MV-4-11 (cell line): ENCODE data around the gene MLEC.
A peak's percentile ranks its signal among the peaks of the same experiment; 100 is the strongest.
"Not testable (repeated sequence)": the region's sequence is repeated elsewhere in the genome, so short reads cannot be mapped to it uniquely, and the experiment has no call there.

ENCODE experiments used
- DNase-seq: peaks from one replicate; lab custom pipeline; 2025; lab: John Stamatoyannopoulos, UW

The MLEC gene

DNA sequence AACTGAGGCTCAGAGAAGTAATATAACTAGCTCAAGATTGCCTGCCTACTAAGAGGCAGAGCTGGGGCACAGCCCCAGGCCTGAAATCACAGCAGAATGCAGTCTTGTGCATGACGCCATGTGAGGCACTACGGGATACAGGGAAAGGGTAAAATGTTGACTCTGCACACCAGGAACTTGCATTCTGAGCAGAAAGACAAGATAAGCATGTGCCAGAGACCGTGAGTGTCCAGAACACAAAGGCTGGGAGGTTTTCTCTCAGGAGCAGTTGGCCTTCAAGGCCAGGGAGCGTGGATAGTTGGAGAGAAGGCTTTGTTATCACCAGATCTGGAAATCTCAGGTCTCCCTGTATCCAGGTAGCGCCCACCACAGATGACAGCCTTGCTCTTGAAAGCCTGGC lies 23.2 kb upstream of the MLEC start:
- no peak for DNase-seq

GRCh38 chr12:120666571-120667390 lies 20.2 kb upstream of the MLEC start:
- no peak for DNase-seq

DNA sequence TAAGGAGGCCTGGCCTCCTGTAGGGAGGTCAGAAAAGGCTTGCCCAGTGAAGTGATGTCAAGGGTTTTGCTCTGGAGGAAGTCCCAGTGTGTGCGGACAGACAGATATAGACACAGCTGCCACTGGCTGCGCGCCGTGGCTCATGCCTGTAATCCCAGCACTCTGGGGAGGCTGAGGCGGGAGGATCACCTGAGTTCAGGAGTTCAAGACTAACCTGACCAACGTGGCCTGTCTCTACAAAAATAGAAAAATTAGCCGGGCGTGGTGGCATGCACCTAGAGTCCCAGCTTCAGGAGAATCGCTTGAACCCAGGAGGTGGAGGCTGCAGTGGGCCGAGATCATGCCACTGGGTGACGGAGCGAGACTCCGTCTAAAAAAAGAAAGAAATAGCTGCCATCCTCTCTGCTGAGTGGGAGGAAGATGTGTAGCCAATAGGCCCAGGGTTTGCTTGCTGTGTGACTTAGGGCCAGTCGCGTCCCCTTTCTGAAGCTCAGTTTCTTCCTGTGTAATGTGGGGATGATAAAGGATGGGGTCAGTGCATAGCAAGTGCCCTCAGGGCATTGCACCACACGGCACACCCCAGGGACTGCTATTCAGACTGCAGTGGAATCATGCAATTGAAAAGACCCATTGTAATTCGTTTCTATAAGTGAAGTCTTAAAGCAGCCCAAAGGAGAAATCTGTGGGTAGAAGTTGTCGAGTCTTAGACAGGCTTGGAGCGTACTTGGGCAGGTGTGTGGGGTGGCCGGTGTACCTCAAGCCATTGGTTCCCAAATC lies 18.7 kb upstream of the MLEC start:
- DNase-seq, result no peak

DNA sequence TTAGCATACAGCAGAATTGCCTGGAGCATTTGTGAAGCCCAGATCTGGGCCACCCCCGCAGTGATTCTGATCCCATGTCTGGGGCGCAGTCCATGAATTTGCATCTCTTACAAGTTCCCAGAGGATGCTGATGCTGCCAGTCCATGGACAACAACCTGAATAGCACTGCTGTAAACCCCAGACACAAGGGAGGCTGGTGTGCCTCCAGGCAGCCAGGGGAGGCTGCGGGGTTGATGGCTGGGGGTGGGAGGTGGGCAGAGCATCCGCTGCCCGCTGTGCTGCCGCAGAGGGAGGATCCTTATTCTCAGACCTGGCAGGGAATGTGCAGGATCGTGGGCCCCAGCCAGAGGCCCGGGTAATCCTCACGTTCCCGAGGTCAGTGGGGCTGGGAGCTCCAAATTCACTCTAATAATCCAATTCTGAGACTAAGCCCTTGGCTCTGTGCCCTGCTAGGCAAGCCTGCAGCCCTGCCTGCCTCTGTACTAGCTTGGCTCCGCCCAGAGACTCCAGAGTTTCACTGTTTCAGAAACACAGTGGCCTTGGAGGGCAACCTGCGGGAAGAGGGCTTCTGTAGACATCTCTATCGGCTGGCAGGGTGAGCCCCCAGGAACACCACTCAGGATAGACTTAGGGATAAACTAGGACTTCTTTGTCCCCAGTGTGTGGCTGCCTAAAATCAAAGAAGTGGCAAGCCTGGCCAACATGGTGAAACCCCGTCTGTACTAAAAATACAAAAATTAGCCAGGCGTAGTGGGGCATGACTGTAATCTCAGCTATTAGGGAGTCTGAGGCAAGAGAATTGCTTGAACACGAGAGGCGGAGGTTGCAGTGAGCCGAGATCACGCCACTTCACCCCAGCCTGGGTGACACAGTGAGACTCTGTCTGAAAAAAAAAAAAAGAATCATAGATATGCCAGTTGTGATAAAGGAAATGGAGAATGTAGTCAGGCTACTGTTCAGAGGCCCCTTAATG lies 17.8 kb upstream of the MLEC start:
- DNase-seq, result no peak

DNA sequence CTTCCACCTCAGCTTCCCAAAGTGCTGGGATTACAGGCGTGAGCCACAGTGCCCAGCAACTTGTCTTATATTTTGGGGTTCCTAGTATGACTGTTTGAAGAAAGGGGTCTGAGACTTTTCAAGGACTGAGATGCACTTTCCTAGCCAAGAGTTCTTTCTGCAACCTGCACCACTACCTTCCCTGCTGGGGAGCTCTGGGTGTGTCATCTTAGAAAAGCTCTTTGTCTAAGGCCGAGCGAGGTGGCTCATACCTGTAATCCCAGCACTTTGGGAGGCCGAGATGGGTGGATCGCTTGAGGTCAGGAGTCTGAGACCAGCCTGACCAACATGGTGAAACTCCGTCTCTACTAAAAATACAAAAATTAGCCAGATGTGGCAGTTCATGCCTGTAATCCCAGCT lies 16.7 kb upstream of the MLEC start:
- DNase-seq, result not testable (repeated sequence)

GRCh38 chr12:120670667-120671066 lies 16.3 kb upstream of the MLEC start:
- no peak for DNase-seq

- peak; percentile 89 for DNase-seq
These were observed 12.8 kb upstream of the MLEC start for GRCh38 chr12:120674097-120674636.

- peak; percentile 53 for DNase-seq
These were observed 9.0 kb upstream of the MLEC start for GRCh38 chr12:120677765-120678473.

DNA sequence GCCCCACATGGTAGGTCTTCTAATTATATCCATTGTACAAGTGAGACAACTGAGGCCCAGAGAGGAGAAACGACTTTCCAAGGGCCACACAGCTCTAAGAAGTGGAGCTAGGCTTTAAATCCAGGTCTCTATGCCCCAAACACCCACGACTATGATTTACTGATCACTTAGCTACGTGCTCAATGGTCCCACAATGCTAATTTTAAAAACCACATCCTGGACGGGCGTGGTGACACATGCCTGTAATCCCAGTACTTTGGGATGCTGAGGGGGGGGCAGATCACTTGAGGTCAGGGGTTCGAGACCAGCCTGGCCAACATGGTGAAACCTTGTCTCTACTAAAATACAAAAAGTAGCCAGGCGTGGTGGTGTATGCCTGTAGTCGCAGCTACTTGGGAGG lies 8.4 kb upstream of the MLEC start:
- DNase-seq, result peak; percentile 26

DNA sequence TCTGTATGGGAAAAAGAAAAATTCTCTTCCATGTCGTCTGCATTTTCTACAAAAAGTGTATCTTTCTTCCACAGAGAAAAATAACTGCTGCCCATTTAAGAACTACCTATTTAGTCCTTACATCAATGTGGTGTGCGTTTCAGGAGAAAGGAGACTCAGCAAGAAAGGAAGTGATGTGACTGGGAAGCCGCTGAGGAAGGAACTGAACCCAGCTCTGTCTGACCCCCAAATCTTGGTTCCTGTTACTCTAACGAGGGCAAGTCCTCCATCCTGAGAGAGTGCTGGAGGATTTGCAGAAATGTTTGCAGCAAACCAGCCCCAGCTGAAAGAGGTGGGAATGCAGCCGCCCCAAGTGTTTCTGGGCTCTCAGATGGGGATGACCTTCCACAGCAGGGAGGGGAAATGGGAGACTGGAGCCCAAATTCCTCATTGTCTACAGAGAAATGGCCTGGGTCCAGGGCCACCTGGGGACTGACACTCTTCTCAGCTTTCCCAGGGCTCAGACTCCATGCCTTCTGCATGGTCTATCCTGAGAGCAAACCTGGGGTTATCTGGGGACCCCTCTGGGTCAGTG lies 6.7 kb upstream of the MLEC start:
- peak; percentile 51 for DNase-seq

DNA sequence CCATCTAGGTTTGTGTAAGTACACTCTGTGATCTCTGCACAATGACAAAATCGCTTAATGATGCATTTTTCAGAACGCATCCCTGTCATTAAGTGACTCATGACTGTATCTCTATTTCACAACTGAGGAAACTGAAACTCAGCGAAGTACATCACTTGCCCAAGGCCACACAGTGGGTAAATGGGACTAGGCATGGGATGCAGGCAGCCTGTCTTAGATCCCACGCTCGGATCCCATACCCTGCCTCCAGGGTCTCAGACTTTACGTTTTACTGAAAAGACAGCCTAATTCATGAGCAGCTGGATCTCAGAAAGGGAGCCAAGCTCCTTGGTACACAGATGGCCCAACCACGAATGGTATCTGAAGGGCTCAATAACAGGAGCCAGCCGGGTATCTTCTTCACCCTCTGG lies 2.4 kb upstream of the MLEC start:
- DNase-seq, result peak; percentile 88

GRCh38 chr12:120685522-120685921 lies 1.4 kb upstream of the MLEC start:
- no peak for DNase-seq

DNA sequence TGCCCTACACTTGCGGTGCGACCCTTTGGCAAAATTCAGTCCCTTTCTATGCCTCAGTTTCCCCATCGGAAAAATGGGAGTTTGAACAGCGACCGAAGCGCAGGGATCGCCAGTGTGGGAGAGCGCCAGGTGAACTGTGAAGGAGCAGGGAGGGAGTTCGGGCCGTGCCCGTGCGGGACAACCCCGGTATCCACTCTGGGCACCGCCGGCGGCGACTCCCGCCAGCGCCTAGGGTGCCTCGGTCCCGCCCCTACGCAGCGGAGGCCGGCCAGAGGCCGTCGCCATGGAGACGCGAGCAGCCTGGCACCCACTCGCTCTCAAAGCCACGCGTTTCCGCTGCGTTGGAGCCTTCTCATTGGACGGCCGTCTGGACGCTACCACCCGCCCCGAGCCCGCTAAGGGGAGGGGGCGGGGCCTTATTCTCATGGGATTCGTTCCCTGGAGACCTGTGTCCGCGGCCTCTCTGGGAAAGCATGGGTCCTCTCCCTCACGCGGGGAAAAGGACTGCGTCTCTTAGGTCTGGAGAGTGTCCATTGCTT lies 729 bp upstream of the MLEC start:
- peak; percentile 97 for DNase-seq

GRCh38 chr12:120687578-120688289 lies 785 bp downstream of the MLEC start:
- peak; percentile 23 for DNase-seq

GRCh38 chr12:120688527-120689071 lies 1.6 kb downstream of the MLEC start:
- peak; percentile 37 for DNase-seq

DNA sequence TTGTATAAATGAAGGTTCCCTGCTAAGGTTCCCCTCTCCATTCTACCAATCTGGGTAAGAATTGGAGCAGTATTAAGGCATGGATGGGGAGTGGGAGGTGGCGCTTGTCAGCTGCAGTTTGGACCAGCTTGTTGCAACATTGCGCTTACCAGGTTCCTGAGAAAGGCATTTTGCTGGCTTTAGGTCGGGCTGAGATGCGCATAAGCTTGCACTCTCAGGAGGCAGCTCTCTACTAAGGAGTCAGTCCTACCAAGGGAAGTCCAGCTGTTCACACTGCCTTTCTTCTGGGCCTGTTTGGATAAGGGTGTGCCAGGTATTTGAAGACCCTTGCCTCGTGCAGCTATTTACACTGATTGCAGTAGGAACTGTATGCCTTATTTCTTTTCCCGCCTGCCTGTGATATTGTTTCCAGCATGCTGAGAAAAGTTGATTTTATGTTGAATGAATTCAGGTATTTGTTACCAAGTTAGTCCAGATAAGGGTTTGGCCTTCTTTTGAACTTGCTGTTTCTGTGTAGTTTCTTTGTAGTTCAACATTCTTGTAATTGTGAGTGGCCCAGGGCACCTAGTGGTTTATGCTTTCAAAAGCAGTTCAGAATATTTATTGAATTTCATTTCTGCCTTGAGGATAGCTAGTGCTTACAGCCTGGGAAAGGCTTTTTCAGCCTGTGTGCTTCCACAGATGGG lies 2.6 kb downstream of the MLEC start:
- DNase-seq, result no peak

DNA sequence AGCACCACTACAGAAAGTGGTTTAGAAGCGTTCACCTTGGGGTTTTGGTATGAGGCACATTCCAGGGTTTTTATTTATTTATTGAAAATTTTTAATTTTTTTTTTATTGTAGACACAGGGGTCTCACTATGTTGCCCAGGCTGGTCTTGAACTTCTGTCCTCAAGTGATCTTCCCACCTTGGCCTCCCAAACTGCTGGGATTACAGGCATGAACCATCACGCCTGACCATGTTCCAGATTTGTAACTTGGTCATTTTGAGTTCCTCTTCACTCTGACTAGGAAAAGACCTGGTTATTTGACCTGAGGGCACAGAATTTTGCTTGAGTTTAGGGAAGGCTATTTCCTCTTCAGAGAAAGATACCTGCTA lies 3.1 kb downstream of the MLEC start:
- DNase-seq, result no peak

DNA sequence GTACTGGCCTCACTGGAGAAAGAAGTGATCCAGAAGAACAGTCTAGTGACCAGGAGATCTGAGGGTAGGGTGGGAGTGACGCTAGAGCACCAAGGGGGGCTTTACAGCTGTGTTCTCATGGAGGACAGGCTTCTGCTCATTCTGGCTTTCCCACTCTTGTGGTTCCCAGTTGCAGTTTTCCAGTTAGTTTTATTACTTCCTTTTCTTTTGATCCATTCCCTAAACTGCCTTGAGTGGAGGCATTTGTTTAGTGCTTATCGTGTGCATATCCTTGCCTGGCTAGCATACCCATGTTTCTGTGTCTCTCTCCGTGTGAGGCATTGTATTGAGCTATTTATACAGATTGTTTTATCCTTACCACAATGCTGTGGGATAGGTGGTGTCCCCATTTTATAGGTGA lies 4.0 kb downstream of the MLEC start:
- DNase-seq, result no peak

DNA sequence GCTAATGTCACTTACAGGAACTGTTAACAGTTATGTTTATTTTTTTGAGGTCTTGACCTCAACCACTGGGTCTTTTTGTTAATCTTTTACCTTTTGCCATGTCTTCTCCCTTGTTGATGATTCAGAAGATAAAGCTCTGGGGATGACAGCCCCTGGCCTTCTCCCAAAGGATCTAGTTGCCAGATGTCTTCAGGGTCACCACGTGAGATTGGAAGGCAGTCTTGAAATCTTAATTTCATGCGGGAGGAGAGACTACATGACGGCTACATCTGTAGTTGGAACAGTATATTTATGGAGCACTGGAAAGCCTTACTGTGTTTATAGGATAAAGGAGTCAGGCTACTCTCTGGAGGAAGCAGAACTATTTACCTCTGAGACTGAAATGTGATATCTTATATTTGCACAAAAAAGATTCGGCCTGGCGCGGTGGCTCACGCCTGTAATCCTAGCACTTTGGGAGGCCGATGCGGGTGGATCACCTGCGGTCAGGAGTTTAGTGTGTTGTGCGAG lies 5.6 kb downstream of the MLEC start:
- DNase-seq, result no peak
